WTC11 (cell line): ENCODE measurements around the gene COPS9.

Source experiments
- AFF4 ChIP-seq: sonication (generic); formaldehyde crosslinking; IDR thresholded peaks from 2 replicates; pipeline ENCODE4 v1.8.1; 2023; ENCODE audit warnings: mild to moderate bottlenecking, missing genetic modification reagents, borderline replicate concordance
- CTCF ChIP-seq: fragments of 200-600 bp; IDR thresholded peaks from 2 replicates; pipeline ENCODE4 v1.8.0; 2022; ENCODE audit warnings: antibody characterized with exemption
- ESRRA ChIP-seq: sonication (generic); formaldehyde crosslinking; IDR thresholded peaks from 2 replicates; pipeline ENCODE4 v1.8.1; 2022; ENCODE audit warnings: mild to moderate bottlenecking, missing genetic modification reagents, borderline replicate concordance
- FOXP4 ChIP-seq: sonication (generic); formaldehyde crosslinking; IDR thresholded peaks from 2 replicates; pipeline ENCODE4 v1.8.0; 2022; ENCODE audit warnings: mild to moderate bottlenecking, missing genetic modification reagents
- MYBL2 ChIP-seq: sonication (generic); formaldehyde crosslinking; IDR thresholded peaks from 2 replicates; pipeline ENCODE4 v1.8.1; 2023; ENCODE audit warnings: mild to moderate bottlenecking, moderate library complexity, missing genetic modification reagents
- NFYB ChIP-seq: sonication (generic); formaldehyde crosslinking; conservative IDR thresholded peaks from 2 replicates; pipeline ENCODE4 v1.8.0; 2022; ENCODE audit warnings: low read depth, missing genetic modification reagents
- NR2C2 ChIP-seq: sonication (generic); formaldehyde crosslinking; IDR thresholded peaks from 2 replicates; pipeline ENCODE4 v1.8.0; 2022; ENCODE audit warnings: mild to moderate bottlenecking, missing genetic modification reagents

GRCh38 chr2:240155048-240155744 is 19.1 kb upstream of the COPS9 start:
- TF ChIP-seq CTCF: no peak
- no peak for TF ChIP-seq NFYB
- no peak for TF ChIP-seq ESRRA (CRISPR knock-in tag)
- TF ChIP-seq NR2C2 (CRISPR knock-in tag): no peak
- TF ChIP-seq FOXP4 (CRISPR knock-in tag): no peak
- TF ChIP-seq AFF4 (CRISPR knock-in tag): no peak
- TF ChIP-seq MYBL2 (CRISPR knock-in tag): no peak
